HG02938 (cell line): Measurements from ENCODE around the gene TSKU.

Source experiments
- ATAC-seq: cut with Tn5 transposase; IDR thresholded peaks from one replicate; pipeline ENCODE4 v1.9.1; 2021; ENCODE audit warnings: mild to moderate bottlenecking, moderate library complexity; ENCODE audit not compliant: unreplicated experiment

The TSKU gene

DNA sequence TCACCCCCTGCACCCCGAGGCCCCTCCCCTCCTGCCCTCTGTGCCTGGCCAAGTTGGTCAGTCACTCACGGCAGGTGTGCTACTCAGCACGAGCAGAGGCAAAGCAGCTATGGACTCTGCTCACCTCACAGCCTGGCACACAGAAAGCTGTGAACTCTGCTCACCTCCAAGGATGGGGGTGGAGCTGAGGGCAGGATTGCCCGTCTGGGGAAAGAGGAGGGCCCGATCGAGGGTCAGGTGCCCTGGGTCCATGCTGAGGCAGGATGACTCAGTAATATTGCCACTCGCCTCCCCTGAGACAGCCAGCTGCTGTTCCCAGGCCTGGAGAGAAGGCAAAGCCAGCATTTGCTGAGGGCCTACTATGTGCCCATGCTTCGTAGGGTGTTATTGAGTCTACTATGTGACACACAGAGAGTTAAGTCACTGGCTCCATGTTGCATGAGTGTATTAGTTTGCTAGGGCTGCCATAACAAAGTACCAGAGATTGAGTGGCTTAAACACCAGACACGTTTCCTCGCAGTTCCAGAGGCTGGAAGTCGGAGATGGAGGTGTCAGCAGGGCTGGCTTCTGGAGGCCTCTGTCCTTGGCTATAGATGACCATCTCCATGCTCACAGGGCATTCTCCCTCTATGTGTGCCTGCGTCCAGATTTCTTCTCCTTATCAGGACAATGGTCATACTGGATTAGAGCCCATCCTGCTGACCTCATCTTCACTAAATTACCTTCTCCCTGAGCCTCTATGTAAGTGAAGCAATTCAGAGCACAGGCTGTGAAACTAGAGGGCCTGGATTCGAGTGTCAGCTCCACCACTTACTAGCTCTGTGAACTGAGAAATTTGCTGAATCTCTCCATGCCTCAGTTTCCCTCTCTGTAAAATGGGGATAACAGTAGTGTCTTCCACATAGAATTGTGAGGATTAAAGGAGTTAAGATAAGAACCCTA, 13.2 kb upstream of the TSKU start:
- no peak for ATAC-seq

DNA sequence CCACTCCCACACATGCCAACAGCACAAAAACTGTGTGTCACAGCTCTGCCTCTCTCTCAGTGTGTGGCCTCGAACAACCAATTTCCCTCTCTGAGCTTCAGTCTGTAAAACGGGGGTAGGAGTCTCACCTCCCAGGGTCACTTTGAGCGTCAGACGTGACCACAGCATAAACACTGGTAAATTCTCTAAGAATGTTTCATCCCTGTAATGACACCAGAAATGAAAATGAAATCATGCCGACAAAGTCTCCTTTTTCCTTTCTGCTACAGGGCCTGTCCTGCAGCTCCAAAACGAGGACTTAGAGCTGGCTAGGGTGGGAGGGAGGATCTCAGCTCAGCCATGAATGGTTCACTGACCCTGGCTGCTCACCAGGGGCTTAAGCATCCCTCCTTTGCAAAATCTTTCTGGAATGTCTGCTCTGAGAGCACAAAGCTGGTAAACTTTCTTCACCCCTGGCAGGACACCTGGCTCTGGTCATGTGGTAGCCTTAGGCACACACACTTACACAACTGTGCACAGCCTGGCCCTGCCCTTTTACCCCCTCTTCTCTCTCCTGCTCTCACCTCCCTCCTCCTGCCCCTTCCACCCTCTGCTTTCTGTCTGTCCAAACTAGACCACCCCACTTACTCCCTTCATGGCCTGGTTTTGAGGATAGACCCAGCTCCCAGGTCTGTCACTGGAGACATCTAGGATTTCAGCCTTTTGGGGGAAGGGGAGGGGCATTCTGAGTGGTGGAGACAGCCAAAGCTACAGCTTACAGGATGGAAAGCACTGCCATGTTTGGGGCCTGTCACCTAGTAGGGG, 12.3 kb upstream of the TSKU start:
- no peak for ATAC-seq

DNA sequence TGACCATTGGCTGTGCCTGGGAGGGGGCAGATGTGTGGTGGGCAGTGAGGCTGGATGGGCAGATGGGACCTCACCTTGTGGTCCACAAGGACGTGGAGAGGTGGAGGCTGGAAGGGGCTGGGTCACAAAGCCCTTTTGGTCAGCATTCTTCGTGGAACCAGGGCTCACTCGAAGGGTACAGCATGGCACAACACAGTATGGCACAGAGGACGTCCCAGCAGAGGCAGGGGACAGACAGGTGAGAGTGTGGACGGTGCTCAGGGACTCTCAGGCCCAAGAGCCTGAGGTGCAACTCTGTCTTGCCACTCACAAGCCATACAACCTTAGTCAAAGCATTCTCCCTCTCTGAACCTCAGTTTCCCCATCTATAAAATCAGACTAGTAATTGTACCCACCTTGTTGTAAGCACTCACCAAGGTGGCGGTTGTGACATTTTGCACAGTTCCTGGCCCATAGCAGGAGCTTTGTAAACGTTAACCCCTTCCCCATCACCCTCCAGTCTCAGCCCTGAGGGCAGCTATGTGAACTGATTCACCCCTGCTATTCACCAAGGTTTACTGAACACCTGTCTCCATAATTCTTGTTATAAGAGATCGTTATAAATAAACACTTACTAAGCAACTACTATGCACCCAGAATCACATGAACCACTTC, 11.6 kb upstream of the TSKU start:
- ATAC-seq: no peak

DNA sequence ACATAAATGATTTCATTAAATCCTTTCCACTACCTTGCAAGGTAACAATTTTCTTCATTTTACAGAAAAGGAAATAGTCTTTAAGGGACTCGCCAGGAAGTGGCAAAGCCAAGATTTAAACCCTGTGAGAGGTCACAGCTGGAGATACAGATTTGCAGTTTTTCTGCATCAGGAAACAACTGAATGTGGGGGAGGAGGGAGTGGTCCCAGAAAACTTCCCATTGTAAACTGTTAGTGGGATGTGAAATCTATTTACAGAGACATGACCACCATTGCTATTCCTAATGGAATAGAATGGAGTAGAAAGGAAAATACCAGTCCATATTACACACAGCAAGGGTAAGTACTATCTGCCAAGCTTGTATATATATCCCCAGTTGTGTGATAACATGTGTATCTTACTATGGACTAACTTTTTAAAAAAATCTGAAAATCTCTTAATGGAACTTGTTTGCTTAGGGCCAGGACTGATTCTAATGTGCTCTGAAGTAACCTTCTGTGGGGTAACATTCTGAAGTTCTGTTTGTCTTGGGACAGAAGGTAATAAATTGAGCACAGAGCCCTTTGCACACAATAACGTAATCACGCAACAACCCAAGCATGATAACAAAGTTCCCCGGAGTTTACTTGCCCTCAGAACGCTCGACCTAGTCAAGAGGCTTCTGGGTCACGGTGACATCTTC, 10.9 kb upstream of the TSKU start:
- ATAC-seq: no peak

DNA sequence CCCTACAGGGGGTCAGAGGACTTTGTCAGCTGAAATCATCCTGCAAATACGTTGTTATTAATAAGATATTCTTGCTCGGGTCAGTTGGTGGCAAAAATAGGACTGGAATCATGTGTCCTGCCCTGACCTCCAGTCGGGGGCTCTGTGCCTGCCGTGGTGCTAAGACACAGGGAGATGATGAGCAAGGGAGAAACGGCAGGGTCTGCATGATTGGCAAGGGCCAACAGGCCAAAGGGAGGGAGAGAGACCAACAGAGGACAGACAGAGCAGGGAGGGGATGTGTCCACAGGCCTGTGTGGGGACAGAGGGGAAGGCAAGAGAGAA, 10.4 kb upstream of the TSKU start:
- ATAC-seq: no peak

DNA sequence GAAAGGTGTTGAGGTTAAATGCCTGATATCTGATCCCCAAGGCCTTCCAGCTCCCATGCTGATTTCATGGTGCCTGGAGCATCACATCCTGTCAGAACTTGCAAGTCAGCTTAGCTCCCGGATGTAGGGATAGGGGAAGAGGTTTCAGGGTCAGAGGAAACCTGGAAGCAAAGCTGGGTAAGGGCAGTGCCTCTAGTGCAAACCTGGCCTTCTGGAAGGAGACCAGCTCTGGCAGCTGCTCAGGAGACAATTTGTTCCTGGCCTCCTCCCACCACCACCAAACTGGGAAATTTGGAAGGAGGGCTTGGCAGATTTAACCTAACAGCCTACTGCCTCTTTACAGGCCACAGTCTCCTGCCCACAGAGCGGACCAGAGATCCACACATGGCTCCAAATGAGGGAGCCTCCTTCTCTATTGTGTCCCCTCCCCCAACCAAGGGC, 9.2 kb upstream of the TSKU start:
- ATAC-seq: no peak

DNA sequence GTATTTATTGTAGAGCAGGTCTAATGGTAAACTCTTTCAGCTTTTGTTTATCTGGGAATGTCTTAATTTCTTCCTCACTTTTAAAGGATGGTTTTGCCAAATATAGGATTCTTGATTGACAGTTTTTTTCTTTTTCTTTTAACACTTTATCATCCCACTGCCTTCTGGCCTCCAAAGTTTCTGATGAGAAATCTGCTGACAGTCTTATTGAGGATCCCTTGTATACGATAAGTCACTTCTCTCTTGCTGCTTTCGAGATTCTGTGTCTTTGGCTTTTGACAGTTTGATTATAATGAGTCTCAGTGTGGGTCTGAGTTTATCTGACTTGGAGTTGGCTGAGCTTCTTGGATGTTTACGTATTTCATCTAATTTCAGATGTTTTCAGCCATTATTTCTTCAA, 6.7 kb upstream of the TSKU start:
- no peak for ATAC-seq

DNA sequence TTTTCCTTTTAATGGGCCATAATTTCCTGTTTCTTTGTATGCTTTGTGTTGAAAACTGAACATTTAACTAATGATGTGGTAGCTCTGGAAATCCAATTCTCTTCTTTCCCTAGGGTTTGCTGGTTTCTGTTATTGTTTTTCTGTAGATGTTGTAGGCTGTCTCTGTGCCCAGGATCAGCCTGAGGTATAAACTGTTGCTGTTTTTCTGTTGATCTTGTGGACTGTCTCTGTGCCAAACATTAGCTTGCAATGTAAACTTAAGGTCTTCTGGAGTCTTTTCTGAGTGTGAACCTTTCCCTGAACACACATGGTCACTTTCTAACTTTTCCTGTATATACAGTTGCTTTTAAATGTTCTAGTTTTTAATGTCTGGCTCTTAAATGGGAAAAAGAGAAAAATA, 5.9 kb upstream of the TSKU start:
- ATAC-seq: no peak

DNA sequence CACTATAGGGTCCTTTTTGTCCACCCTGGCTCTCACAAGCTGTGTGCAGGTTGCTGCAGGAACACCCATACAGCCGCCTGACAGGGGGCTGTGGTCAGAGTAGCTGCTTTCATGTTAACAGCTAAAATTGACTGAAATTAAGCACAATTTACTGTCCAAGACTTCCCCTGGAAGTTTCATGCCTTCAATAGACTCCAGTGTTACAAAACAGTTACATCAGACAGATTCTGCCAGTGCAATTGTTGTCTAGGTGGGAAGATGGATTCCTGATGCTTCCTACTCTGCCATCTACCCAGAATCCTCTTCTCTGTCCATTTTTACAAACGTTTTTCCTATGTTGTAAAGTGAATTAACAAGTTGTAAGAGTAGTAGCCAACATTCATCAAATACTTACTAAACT, 5.3 kb upstream of the TSKU start:
- no peak for ATAC-seq

DNA sequence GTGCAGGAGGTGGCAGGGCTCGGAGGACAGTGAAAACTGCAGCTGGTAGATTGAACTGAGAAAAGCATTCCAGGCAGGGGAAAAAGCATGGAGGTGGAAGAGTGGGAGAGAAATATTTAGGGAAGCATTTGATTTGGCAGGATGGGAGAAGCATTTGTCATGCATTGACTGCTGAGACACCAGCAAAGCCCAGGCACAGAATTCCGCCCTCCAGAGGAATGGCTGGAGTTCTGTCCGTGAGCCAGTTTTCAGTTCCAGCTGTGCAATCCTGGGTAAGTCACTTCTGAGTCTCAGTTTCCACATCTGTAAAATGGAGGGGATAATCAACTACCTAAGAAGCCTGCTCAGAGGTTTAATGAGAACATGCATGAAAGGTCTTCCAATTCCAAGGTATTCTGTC, 4.3 kb upstream of the TSKU start:
- ATAC-seq: no peak

DNA sequence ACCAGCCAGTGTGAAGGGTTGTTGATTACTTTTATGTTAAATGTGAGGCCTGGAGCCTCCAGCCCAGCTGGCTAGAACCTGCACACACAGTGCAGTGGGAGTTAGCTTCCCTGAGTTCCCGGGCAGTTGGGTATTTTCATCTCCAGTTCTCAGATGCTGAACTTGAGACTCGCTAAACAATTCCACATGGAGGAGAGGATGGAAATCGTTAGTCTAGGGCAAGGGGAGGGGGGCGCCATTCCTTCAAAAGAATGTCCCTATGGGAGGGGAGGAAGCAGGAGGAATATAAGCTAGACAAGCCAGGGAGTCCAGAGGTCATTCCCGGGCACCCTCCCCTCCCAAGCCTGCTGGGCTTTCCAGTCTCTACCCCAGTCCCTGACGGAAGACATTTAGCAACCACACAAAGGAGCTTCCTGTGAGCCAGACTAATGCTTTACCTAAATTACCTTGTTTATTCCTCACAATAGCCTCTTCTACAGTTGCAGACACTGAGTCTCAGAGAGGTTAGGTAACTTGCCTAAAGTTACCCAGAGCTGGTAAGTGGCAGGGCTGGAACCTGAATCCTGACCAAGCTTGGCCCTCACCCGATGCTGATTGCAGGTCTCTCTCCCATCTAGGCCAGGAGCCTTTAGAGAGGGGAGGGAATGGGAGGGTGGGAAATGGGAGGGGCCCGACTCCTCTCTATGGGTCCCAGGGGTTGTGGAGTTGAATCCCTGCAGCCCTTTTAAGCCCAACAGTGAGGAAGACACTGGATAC, 1.9 kb upstream of the TSKU start:
- no peak for ATAC-seq

DNA sequence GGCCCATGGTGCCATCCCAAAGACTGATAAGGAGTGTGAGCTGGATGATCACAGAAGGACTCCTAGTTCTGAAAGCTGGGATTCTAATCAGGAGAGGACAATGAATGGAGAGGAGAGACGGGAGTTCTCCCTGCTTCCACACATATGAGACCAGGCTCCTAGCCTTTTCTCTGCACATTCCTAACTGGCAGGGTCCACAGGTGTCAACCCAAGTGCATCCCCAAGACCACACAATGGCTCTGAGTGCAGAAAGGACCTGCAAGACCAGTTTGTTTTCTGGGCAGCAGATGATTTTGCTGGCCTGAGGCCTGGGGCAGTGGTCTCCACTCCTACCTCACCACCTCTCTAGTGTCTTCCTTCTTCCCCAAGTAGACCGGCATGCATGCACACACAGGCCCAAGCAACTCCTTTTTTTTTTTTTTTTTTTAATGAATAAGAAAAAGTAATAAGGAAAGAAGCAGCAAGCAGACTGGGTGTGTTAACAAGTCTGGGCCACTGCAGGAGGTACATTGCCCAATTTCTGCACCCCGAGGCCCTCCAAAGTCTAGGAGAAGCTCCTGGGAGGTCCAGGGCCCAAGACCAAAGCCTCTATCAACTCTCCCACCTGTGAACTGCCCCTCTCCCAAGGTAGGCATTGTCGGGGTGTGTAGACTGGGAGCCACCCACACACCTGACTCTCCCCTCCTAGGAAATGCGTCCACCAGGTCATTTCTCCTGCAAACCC, 1.2 kb upstream of the TSKU start:
- ATAC-seq: no peak

DNA sequence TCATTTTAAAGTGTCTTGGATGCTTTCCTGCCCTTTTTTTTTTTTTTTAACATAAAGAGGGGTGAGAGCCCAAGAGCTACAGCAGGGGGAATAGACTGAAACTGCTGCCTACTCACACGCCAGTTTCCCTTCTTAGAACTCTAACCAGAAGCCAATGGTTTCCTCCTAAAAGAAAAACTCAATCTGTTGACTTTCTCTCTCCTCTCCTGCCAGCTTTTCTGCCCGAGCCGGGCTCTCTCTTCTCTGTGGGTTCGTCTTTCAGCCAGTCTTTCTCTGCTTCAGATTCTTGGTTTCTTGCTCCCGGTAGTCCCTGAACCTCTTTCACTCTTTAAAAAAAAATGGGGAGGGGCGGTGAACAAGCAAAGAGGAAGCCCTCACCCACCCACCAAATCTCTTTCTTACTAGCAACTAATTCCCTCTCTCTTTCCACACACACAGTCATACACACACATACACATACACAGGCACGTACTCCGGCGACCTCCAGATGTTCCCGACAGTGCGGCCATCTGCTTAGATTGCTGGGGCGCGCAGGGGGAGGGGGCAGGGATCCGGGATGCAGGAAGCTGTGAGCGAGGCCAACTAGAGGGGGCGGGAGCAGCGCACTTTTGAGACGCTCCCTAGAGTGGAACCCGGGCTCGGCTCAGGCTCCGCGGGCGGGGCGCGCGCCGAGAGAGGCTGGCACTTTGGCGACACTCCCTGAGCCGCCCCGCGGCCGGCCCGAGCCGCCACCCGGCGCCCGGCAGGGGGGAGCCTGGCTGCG, 444 bp upstream of the TSKU start:
- no peak for ATAC-seq

DNA sequence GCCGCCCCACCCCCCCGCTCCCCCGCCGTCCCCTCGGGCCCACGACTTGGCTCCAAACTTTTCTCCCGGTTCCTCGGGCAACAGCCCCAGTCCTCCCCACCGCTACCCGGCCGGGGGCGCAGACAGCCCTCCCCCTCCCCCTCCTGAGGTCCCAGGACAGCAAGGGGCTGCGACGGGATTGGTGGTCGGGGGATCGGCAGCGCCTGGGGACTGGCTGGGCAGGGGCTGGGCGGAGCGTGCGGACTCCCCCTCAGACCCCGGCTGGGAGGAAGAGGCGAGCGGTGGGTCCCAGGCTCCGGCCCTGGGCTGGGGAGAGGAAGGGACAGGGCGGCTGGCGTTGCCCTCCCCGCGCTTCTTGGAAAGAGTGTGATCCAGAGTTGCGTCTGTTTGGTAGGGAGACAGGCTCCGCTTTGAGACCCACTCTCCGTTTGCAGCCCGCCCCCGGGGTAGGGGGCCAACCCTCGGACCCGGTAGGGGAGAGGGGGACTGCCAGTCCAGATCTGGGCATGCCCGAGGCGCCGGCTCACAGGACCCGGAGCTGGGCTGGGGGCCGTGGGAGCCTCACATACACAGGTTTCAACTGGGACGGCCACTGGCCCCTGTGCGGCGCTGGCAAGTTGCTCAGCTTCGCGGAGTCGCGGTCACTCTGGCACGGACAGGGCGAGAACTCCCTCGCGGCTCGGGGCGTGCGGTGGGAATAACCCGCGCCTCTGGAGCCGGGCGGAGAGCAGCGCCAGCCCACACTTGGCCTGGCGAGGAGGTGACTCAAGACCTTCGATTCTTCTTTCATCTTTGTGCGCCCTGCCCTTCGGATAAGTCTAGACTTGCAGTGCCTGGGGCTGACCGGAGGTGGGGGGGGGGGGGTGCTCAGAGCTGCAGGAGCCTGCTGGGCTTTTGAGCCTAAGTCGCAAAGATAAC, 999 bp downstream of the TSKU start:
- no peak for ATAC-seq

DNA sequence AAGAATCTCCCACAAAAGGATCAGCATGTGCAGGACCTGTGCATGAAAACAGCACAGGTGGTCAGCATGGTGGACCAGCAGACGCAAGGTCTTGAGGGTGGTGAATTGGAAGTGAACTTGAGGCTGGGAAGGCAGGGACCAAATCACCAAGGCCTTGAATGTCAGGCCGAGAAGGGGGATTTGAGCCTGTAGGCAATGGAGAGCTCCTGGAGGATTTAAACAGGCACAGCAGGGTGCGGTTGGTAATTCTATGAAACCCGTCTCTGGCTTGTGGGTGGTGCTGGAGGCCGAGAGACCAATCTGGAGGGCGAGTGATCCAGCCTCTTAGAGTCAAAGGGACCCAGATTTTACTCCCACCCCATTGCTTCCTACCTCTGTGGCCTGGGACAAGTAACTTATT, 2.4 kb downstream of the TSKU start:
- no peak for ATAC-seq

DNA sequence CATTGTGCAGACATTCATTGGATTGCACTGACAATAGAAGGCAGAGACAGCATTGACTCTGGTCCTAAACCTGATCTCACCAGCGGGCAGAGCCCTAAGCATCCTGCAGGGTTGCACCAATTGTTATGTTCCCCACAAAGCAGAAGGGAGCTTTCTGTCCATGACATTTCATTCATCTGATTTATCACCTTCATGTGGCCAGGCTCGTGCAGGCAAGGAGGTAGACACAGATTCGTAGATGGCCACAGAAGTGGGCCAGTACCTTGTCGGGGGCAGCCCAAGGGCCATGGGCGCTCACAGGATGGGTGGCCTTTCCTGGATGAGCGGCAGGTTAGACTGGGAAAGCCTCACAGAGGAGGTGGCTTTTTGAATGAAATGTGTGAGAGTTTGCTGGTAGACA, 2.9 kb downstream of the TSKU start:
- no peak for ATAC-seq

DNA sequence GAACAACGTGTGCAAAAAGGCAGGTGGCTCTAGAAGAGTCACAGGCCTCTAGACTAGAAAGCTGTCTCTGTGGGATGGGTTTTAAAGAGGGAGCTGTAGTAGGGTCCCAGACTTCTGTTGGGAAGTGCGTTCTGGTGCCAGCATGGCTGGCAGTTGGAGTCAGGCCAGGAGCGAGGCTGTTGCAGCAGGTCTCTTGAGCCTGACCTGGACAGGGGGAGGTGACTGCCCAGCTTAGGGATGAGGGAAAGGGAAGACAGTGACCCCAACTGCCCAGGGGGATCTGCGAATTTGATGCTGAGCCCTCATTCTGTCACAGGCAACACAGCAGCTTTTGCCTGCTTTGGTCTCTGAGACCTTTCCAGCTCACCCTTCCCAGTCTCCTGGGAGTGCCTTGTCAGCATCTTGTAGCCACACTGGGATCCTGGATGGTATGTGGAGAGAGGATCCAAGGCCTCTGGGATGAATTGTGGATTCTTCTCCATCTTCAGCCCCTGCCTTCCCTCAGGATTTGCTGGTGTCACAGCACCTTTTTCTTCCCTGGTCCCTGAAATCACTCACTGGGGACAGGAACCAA, 3.4 kb downstream of the TSKU start:
- ATAC-seq: no peak

DNA sequence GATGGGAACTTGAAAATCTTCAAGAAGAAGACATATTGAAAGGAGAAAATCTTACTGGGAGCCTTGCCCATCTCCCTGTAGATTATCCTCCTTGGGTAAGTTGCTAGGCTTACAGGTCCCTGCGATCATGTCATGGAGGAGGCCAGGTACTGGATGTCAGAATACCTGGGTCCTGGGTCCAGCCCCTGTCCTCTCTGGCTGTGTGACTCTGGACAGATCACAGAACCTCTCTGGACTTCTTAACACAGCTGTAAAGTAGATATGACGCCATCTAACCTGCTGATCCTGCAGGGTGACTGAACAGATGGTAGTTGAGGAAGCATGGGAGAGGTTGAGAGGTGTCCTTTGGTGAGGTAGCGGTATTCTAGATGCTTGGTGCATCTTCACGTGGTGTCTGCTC, 4.1 kb downstream of the TSKU start:
- no peak for ATAC-seq
